ENCODE measurements around the gene DTX2. TPM values are rescaled to one million over a fixed set of nuclear protein-coding genes. Genes with fewer than 3 reads are reported as not detected.
"Not testable (repeated sequence)": the region's sequence is repeated elsewhere in the genome, so short reads cannot be mapped to it uniquely, and the experiment has no call there.

Gene DTX2
- total and polyA plus RNA-seq, 7 donors, result 11.1 to 71.9 (median 23.4) TPM

DNA sequence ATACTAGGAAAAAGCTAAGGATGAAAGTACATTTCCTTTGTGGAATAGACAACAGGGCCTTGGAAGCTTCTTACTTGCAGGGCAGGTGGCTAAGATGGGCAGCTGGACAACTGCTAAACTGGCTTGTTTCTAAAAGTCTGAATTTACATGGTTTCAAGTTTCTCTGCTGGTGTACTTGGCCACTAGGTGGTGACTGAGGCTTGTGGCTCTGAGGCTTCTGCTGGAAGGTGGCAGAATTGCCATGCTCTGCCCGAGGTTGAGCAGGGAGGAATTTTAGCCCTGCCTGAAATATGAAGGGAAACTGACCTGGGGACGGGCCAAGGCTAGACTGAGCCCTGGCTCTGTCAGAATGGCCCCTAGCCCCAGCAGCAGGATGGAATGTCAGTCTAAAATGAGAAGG is 23.6 kb upstream of the DTX2 start:
- intact Hi-C loops (cut with DNase I); H3K4me3 ChIP-seq; H3K27me3 ChIP-seq; H3K36me3 ChIP-seq; H3K9me3 ChIP-seq; H3K4me1 ChIP-seq: not testable (repeated sequence)
- 1 to 14% methylated on average over 2 of the region's 2 CpGs for WGBS, 2 donors
- peak overlapping the region in 1 of 4 donors; percentile 25 for H3K27ac ChIP-seq
- peak; percentile 74 for DNase-seq
- TF ChIP-seq, protein P1, sequence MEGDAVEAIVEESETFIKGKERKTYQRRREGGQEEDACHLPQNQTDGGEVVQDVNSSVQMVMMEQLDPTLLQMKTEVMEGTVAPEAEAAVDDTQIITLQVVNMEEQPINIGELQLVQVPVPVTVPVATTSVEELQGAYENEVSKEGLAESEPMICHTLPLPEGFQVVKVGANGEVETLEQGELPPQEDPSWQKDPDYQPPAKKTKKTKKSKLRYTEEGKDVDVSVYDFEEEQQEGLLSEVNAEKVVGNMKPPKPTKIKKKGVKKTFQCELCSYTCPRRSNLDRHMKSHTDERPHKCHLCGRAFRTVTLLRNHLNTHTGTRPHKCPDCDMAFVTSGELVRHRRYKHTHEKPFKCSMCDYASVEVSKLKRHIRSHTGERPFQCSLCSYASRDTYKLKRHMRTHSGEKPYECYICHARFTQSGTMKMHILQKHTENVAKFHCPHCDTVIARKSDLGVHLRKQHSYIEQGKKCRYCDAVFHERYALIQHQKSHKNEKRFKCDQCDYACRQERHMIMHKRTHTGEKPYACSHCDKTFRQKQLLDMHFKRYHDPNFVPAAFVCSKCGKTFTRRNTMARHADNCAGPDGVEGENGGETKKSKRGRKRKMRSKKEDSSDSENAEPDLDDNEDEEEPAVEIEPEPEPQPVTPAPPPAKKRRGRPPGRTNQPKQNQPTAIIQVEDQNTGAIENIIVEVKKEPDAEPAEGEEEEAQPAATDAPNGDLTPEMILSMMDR (IDR thresholded peaks at IDR 0.05), result peak in 2 of 4 experiments; percentile 31 to 63
- TF ChIP-seq POLR2AphosphoS5 (IDR thresholded peaks at IDR 0.05), result peak in 1 of 4 donors; percentile 23

DNA sequence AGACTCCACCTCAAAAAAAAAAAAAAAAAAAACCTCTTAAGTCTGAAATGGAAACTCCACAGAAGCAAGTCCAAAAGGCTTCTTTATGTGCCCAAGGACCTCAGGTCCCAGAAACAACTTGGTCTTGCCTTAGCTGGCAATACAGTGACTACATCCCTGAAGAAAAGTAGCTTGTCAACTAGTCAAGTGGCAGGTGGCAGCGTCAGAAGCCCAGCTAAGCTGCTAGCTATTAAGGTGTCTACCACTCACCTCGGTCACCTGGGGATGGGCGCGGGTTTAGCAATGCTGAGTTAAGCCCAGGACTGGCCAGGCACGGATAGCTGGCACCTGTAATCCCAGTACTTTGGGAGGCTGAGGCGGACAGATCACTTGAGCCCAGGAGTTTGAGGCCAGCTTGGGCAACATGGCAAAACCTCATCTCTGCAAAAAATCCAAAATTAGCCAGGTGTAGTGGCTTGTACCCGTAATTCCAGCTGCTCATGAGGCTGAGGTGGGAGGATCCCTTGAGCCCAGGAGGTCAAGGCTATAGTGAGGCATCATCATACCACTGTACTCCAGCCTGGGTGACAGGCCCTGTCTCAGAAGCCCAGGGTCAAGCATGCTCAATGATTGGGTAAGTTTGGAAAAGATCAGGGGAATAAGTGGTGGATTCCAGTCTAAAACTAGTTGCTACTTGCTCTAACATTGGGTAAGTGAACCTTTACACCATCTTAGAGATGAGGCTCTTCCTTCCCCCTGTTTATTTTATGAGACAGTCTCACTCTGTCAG is 22.2 kb upstream of the DTX2 start:
- H3K4me3 ChIP-seq; DNase-seq; H3K36me3 ChIP-seq; H3K27ac ChIP-seq; H3K9me3 ChIP-seq; intact Hi-C loops (cut with DNase I); H3K27me3 ChIP-seq; H3K4me1 ChIP-seq: not testable (repeated sequence)
- WGBS, 2 donors, result 81 to 95% methylated on average over 4 of the region's 7 CpGs

DNA sequence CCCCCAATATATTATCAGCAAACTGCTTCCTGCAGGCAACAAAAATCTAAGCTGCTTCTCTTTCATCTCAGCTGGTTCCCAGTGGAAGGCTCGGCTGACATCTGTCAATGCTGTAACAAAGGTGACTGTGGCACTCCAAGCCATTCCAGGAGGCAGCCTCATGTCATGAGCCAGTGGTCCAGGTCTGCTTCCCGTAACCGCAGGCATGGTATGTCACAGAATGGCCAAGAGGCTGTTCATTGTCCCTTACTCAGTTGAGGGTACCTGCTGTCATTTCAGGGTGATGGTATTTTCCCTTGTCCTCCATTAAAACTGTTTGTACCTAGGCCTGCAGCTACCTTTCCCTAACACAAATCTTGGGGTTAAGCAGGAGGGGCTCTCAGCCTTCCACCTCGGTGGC is 21.1 kb upstream of the DTX2 start:
- 93% methylated on average over 4 of the region's 4 CpGs for WGBS, 2 donors
- DNase-seq, result not testable (repeated sequence)

DNA sequence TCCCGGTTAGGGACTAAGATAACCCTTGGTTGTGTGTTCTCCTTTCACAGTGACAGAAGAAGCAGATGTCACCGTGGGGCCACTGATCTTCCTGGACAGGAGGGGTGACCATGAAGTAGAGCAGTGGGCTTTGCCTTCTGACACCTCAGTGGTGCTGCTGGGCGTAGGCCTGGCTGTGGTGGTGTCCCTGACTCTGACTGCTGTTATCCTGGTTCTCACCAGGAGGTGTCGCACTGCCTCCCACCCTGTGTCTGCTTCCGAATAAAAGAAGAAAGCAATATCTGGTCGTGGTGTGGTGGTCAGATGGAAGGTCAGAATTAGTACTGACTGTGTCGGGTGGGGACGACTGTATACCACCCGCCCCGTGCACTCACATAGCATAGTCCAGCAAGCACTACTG is 19.7 kb upstream of the DTX2 start:
- H3K4me3 ChIP-seq; H3K27ac ChIP-seq; H3K27me3 ChIP-seq; DNase-seq; H3K4me1 ChIP-seq; H3K9me3 ChIP-seq; intact Hi-C loops (cut with DNase I); H3K36me3 ChIP-seq: not testable (repeated sequence)
- WGBS, 2 donors, result 62 to 75% methylated on average over 2 of the region's 10 CpGs

More for the DNA sequence above, 21.1 kb upstream of the DTX2 start:
- H3K36me3 ChIP-seq; H3K4me3 ChIP-seq; H3K27me3 ChIP-seq; H3K4me1 ChIP-seq; H3K9me3 ChIP-seq; H3K27ac ChIP-seq; intact Hi-C loops (cut with DNase I): not testable (repeated sequence)

DNA sequence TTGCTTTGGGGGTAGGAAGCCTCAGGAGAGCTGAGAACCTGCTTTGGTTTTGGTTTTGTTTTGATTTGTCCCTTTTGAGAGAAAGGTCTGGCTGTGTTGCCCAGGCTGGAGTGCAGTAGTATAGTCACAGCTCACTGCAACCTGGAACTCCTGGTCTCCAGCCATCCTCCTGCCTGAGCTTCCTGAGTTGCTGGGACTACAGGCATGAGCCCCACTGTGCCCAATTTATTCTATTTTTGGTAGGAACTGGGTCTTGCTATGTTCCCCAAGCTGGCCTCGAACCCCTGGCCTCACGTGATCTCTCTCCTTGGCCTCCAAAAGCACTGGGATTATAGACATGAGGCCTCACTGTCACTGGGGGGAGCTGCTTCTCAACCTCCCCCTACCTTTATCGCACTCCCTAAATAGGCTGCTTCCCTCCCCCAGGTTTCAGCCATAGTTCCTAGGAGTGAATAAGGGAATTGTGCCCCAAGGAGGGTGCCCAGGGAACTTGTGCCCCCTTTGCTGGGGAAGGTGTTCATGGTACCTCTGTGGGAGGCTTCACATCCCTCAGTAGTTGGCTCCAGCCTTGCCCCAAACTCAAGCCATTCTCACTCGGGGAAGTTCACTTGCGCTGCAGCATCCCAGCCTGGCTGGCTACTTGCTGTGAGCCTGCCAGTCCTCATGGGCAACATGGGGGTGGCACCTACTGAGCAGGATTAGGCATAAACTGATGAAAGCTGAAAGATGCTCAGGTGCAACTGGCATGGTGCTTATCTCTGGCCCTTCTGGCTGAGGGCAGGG is 18.7 kb upstream of the DTX2 start:
- DNase-seq, result peak; percentile 35

DNA sequence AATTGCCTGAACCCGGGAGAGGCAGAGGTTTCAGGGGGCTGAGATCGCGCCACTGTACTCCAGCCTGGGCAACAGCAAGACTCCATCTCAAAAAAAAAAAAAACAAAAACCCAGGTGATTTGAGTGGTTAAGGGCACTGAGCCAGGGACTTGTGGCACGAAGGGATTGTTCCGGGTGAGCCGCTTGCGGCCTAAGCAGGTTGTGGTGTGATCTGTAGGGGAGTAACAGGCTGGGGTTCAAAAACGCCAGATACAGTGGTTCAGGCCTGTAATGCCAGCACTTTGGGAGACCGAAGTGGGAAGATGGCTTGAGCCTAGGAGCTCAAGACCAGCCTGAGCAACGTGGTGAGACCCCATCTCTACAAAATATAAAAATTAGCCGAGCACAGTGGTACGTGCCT is 17.7 kb upstream of the DTX2 start:
- H3K36me3 ChIP-seq; H3K27ac ChIP-seq; H3K4me3 ChIP-seq; H3K4me1 ChIP-seq; DNase-seq; H3K27me3 ChIP-seq; H3K9me3 ChIP-seq; intact Hi-C loops (cut with DNase I): not testable (repeated sequence)
- 33 to 74% methylated on average over 9 to 11 of the region's 12 CpGs for WGBS, 2 donors

More for the DNA sequence above, 18.7 kb upstream of the DTX2 start:
- H3K27ac ChIP-seq; H3K4me3 ChIP-seq; H3K36me3 ChIP-seq; intact Hi-C loops (cut with DNase I); H3K9me3 ChIP-seq; H3K4me1 ChIP-seq; H3K27me3 ChIP-seq: not testable (repeated sequence)
- WGBS, 2 donors, result 93 to 96% methylated on average over 5 of the region's 5 CpGs

DNA sequence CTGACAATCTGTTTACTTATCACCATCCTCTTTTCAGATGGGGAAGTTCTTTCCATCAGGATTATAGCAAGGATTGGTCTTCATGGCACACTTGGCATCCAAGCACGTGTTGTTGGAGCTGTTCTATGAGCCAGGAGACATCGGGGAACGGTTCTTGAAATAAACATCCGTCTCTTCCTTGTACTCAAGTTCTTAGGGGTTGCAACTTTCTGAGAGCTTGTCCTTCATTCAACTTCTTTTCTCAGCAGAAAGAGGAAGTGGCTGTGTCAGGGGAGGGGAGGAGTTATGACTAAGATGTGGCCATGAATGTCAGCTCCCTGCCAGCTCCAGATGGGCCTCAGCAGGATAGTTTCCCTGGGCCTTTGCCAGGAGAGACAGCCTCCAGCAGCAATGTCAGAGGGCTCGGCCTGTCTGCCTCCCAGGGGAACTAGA is 15.9 kb upstream of the DTX2 start:
- DNase-seq, result peak; percentile 74
- peak overlapping the region; percentile 34 to 61 (median 56) for H3K27ac ChIP-seq
- WGBS, 2 donors, result 0 to 3% methylated on average over 4 of the region's 5 CpGs
- intact Hi-C loops (cut with DNase I); H3K27me3 ChIP-seq; H3K9me3 ChIP-seq; H3K36me3 ChIP-seq; H3K4me1 ChIP-seq; H3K4me3 ChIP-seq: not testable (repeated sequence)

DNA sequence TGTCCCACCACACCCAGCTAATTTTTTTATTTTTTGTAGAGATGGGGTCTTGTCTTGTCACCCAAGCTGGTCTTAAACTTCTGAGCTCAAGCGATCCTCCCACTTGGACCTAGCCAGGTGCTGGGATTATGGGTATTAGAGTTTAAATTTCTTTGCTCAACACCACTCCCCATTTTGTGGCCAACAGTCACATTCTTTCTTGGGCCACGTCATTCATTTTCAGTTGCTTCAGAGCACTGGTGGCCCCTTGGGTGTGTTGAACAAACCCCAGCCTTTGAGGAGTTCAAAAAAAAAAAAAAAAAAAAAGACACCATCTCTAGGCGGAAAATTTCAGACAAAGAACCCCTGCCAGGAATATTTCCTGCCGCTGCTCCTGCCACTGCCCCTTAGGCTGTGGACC is 4.5 kb upstream of the DTX2 start:
- intact Hi-C loops (cut with DNase I); DNase-seq; H3K4me1 ChIP-seq; H3K27ac ChIP-seq; H3K27me3 ChIP-seq; H3K9me3 ChIP-seq; H3K36me3 ChIP-seq; H3K4me3 ChIP-seq: not testable (repeated sequence)
- 20 to 38% methylated on average over 1 to 2 of the region's 4 CpGs for WGBS, 2 donors

DNA sequence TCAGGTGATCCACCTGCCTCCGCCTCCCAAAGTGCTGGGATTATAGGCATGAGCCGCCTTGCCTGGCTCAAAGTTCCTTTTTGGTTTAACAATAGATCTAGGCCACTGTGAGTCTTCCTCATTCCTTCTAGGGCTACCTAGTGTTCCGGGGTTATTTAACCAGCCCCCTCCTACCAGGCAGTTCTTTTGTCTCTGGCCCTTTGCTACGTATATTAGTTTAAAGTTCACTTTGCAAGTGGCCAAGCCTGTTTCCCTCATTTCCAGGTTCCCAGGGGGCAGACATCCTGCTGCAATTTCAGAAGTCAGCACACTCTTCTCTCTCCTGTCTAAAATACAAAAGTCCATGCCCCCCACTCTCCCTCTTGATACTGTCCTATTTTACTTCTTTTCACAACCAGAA is 3.0 kb upstream of the DTX2 start:
- H3K36me3 ChIP-seq; H3K27me3 ChIP-seq; H3K27ac ChIP-seq; intact Hi-C loops (cut with DNase I); DNase-seq; H3K4me3 ChIP-seq; H3K9me3 ChIP-seq; H3K4me1 ChIP-seq: not testable (repeated sequence)
- WGBS, 2 donors, result 15 to 49% methylated on average over 1 of the region's 4 CpGs

DNA sequence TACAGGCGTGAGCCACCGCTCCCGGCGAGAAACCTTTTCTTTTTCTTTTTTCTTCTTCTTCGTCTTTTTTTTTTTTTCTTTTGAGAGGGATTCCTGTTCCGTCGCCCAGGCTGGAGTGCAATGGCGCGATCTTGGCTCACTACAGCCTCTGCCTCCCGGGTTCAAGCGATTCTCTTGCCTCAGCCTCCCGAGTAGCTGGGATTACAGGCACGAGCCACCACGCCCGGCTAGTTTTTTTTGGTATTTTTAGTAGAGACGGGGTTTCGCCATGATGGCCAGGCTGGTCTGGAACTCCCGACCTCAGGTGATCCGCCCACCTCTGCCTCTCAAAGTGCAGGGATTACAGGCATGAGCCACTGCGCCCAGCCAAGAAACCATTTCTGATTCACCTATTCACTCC is 742 bp upstream of the DTX2 start:
- H3K27ac ChIP-seq; H3K27me3 ChIP-seq; H3K9me3 ChIP-seq; H3K36me3 ChIP-seq; DNase-seq; H3K4me3 ChIP-seq; H3K4me1 ChIP-seq; intact Hi-C loops (cut with DNase I): not testable (repeated sequence)
- WGBS, 2 donors, result 91 to 92% methylated on average over 14 of the region's 20 CpGs

DNA sequence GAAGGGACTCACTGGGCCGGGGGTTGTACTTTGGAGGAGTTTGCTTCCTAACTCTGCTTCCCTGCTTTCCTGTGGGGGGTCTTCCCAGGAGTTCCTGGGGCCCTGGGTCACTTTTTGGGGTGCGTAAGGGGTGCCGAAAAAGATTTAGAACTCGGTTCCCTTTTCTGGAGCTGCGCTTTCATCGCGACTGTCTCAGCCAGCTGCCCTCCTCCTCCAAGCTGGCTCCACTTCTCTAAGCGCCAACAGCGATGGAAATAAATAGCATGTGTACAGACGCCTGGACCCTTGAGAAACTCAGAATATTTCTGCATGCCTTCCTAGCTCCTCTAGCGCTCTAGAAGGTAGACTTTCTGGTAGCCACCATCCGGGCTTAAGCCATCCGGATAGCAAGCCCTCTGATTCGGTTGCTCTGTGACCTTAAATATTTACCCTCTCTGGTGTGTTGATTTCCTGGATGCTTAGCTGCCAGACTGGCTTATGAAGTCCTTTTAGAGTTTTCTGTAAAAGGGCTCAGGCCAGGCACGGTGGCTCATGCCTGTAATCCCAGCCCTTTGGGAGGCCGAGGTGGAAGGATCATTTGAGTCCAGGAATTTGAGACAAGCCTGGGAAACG is 868 bp downstream of the DTX2 start:
- H3K4me1 ChIP-seq; intact Hi-C loops (cut with DNase I); H3K9me3 ChIP-seq; H3K27me3 ChIP-seq; DNase-seq; H3K4me3 ChIP-seq; H3K27ac ChIP-seq; H3K36me3 ChIP-seq: not testable (repeated sequence)
- WGBS, 2 donors, result no CpG with 5 or more reads among the region's 17 CpGs

All from sigmoid colon (tissue), 7 donors.